HG03558 (cell line): Measurements from ENCODE around the gene DCAF5.
A peak's percentile ranks its signal among the peaks of the same experiment; 100 is the strongest.
"Not testable (repeated sequence)": the region's sequence is repeated elsewhere in the genome, so short reads cannot be mapped to it uniquely, and the experiment has no call there.

Experiments used
- ATAC-seq: cut with Tn5 transposase; IDR thresholded peaks from one replicate; pipeline ENCODE4 v1.9.1; 2021; ENCODE audit warnings: moderate number of reproducible peaks; ENCODE audit not compliant: unreplicated experiment; ENCODE audit errors: extremely low read depth

The DCAF5 gene

GRCh38 chr14:69152902-69153151, at the start of gene DCAF5:
Gene DCAF5, minus strand, starts transcription at chr14:69153119. Its CDS starts 141 bp downstream, at chr14:69152978.
- ATAC-seq: peak; percentile 78

- no peak for ATAC-seq
Observed at GRCh38 chr14:69199786-69200185, 46.9 kb upstream of the DCAF5 start.

GRCh38 chr14:69193721-69194120, 40.8 kb upstream of the DCAF5 start:
- ATAC-seq: no peak

GRCh38 chr14:69191340-69192111, 38.6 kb upstream of the DCAF5 start, which contains the start of gene EXD2:
Gene EXD2, plus strand, starts transcription at chr14:69191498. Its CDS starts 17,973 bp downstream, at chr14:69209471.
- peak; percentile 59 for ATAC-seq

- no peak for ATAC-seq
Observed at GRCh38 chr14:69190191-69190590, 37.3 kb upstream of the DCAF5 start.

GRCh38 chr14:69183735-69184134, 30.8 kb upstream of the DCAF5 start:
- ATAC-seq: no peak

- not testable (repeated sequence) for ATAC-seq
Observed at GRCh38 chr14:69182580-69182979, 29.7 kb upstream of the DCAF5 start.

GRCh38 chr14:69181491-69181890, 28.6 kb upstream of the DCAF5 start:
- ATAC-seq: no peak

GRCh38 chr14:69175130-69175529, 22.2 kb upstream of the DCAF5 start:
- ATAC-seq: no peak

- ATAC-seq: no peak
Observed at GRCh38 chr14:69171569-69171968, 18.6 kb upstream of the DCAF5 start.

GRCh38 chr14:69170839-69171238, 17.9 kb upstream of the DCAF5 start:
- ATAC-seq: no peak

- not testable (repeated sequence) for ATAC-seq
Observed at GRCh38 chr14:69165787-69166186, 12.9 kb upstream of the DCAF5 start.

- no peak for ATAC-seq
Observed at GRCh38 chr14:69161590-69161989, 8.7 kb upstream of the DCAF5 start.

GRCh38 chr14:69156224-69156623, 3.3 kb upstream of the DCAF5 start:
- ATAC-seq: no peak

GRCh38 chr14:69154779-69155178, 1.9 kb upstream of the DCAF5 start:
- no peak for ATAC-seq

GRCh38 chr14:69153873-69154270, 953 bp upstream of the DCAF5 start:
- ATAC-seq: no peak

GRCh38 chr14:69153152-69153872, 393 bp upstream of the DCAF5 start:
- ATAC-seq: no peak

- ATAC-seq: no peak
Observed at GRCh38 chr14:69152181-69152901, 578 bp downstream of the DCAF5 start.

- no peak for ATAC-seq
Observed at GRCh38 chr14:69151458-69152180, 1.3 kb downstream of the DCAF5 start.

GRCh38 chr14:69149461-69150244, 3.3 kb downstream of the DCAF5 start:
- ATAC-seq: no peak
